ENCODE results near the gene TSG101.

The TSG101 gene

DNA sequence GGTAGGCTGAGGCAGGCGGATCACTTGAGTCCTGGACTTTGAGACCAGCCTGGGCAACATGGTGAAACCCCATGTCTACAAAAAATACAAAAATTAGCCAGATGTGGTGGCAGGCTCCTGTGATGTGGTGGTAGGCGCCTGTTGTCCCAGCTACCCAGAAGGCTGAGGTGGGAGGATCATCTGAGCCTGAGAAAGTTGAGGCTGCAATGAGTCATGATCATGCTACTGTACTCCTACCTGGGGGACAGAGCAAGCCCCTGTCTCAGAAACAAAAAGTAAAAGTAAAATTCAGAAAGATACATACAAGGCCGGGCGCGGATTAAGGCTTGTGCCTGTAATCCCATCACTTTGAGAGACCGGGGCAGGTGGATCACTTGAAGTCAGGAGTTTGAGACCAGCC, 64.8 kb downstream of the TSG101 start:
- TF ChIP-seq, protein P1, sequence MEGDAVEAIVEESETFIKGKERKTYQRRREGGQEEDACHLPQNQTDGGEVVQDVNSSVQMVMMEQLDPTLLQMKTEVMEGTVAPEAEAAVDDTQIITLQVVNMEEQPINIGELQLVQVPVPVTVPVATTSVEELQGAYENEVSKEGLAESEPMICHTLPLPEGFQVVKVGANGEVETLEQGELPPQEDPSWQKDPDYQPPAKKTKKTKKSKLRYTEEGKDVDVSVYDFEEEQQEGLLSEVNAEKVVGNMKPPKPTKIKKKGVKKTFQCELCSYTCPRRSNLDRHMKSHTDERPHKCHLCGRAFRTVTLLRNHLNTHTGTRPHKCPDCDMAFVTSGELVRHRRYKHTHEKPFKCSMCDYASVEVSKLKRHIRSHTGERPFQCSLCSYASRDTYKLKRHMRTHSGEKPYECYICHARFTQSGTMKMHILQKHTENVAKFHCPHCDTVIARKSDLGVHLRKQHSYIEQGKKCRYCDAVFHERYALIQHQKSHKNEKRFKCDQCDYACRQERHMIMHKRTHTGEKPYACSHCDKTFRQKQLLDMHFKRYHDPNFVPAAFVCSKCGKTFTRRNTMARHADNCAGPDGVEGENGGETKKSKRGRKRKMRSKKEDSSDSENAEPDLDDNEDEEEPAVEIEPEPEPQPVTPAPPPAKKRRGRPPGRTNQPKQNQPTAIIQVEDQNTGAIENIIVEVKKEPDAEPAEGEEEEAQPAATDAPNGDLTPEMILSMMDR (IDR thresholded peaks at IDR 0.05; ENCODE audit: low read depth, low read length), result no peak
- TF ChIP-seq MAX (IDR thresholded peaks at IDR 0.05; ENCODE audit: low read depth, low read length) (no peak), POLR2A (IDR thresholded peaks at IDR 0.05; ENCODE audit: extremely low read depth, insufficient read length) (no peak), MYC (IDR thresholded peaks at IDR 0.05; ENCODE audit: low read depth, low read length) (no peak)
- no peak for DNase-seq (ENCODE audit: low read depth)
- H3K4me3 ChIP-seq (ENCODE audit: low read depth, low read length), result no peak overlapping the region

- DNase-seq (ENCODE audit: low read depth), result no peak
- no peak overlapping the region for H3K4me3 ChIP-seq (ENCODE audit: low read depth, low read length)
- TF ChIP-seq POLR2A (IDR thresholded peaks at IDR 0.05; ENCODE audit: extremely low read depth, insufficient read length) (no peak), MAX (IDR thresholded peaks at IDR 0.05; ENCODE audit: low read depth, low read length) (no peak), MYC (IDR thresholded peaks at IDR 0.05; ENCODE audit: low read depth, low read length) (no peak)
- TF ChIP-seq, protein P1 (IDR thresholded peaks at IDR 0.05; ENCODE audit: low read depth, low read length), result no peak
Observed at GRCh38 chr11:18459634-18460033, 67.1 kb downstream of the TSG101 start.

DNA sequence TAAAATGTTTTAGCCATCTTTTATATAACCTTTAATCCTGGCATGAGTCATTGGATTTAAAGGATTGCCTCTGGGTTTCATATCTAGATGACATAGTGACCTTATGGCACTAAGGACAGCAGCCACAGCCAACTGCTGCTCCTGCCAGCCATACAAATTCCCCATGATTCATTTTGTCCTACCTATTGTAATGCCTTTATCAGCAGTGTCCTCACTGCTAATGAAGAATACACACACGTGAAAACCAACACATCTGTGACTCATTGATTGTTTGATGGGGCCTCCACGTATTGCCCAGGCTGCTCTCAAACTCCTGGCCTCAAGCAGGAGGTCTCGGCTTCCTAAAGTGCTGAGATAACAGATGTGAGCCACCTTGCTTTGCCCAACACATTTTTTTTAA, 69.3 kb downstream of the TSG101 start:
- no peak overlapping the region for H3K4me3 ChIP-seq (ENCODE audit: low read depth, low read length)
- no peak for DNase-seq (ENCODE audit: low read depth)
- TF ChIP-seq MYC (IDR thresholded peaks at IDR 0.05; ENCODE audit: low read depth, low read length), result no peak
- TF ChIP-seq, protein P1 (IDR thresholded peaks at IDR 0.05; ENCODE audit: low read depth, low read length), result no peak
- TF ChIP-seq MAX (IDR thresholded peaks at IDR 0.05; ENCODE audit: low read depth, low read length), result no peak
- no peak for TF ChIP-seq POLR2A (IDR thresholded peaks at IDR 0.05; ENCODE audit: extremely low read depth, insufficient read length)

DNA sequence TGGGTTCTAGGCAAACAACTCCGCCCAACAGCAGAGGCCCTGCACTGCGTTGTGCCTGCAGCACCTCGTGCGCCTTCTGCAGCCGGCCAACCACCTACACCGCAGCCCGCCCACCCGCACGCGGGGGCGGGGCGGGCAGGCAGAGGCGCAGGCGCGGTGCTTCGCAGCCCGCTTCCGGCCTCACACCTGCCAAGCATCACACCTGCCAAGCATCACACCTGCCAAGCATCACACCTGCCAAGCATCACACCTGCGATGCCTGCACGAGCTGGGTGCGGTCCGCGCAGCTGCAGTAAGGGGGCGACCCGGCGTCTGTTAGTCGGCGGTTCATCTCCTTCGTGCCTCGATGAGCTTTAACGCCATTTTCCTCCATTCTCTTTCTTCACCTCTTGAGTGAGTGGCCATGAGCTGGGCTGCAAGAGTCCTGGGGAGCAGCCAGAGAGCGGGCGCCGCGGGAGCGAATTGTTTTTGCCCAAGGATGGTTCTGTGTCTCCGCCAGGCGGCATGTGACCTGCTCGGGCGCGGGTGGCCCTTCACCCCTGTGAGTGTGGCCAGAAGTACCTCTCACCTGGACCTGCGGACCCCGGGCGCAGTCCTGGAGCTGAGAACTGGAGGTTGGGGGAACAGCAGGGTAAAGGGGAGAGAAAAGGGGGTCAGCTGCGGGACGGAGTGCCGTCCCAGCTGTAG, 70.9 kb downstream of the TSG101 start, which contains the start of gene LDHAL6A:
LDHAL6A (plus strand) TSS at position 171 of the 687 bp plus-strand sequence. CDS start 825 bp downstream, outside the sequence.
- H3K4me3 ChIP-seq (ENCODE audit: low read depth, low read length), result no peak within 1 kb of the TSS
- TF ChIP-seq POLR2A (IDR thresholded peaks at IDR 0.05; ENCODE audit: extremely low read depth, insufficient read length), result no peak
- no peak for TF ChIP-seq MYC (IDR thresholded peaks at IDR 0.05; ENCODE audit: low read depth, low read length)
- TF ChIP-seq MAX (IDR thresholded peaks at IDR 0.05; ENCODE audit: low read depth, low read length), result no peak
- TF ChIP-seq, protein P1 (IDR thresholded peaks at IDR 0.05; ENCODE audit: low read depth, low read length), result no peak
- no peak for DNase-seq (ENCODE audit: low read depth)

DNA sequence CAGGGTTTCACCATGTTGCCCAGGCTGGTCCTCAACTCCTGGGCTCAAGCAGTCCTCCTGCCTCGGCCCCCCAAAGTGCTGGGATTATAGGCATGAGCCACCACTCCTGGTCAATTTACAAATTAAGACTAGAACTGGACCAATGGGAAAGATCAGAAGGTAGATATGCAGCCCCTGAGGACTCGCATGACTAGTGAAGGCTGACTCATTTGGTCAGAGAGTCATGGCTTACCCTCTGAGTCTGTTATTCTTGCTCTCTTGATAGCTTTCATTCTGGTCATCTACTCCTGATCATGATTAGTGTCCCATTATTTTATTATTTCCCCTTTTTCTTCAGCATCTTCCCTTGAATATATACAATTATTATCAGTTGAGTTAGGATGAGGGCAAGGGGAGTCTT, 73.8 kb downstream of the TSG101 start:
- no peak for TF ChIP-seq MAX (IDR thresholded peaks at IDR 0.05; ENCODE audit: low read depth, low read length)
- TF ChIP-seq, protein P1 (IDR thresholded peaks at IDR 0.05; ENCODE audit: low read depth, low read length), result no peak
- no peak for TF ChIP-seq POLR2A (IDR thresholded peaks at IDR 0.05; ENCODE audit: extremely low read depth, insufficient read length)
- TF ChIP-seq MYC (IDR thresholded peaks at IDR 0.05; ENCODE audit: low read depth, low read length), result no peak
- DNase-seq (ENCODE audit: low read depth), result no peak
- H3K4me3 ChIP-seq (ENCODE audit: low read depth, low read length), result no peak overlapping the region

All from NB4 (cell line).